H1 (cell line): ENCODE data around the gene PAQR4. TPM values are rescaled to one million over a fixed set of nuclear protein-coding genes. Genes with fewer than 3 reads are reported as not detected.
A peak's percentile ranks its signal among the peaks of the same experiment; 100 is the strongest.

Source experiments
- CHD2 ChIP-seq: IDR thresholded peaks from 2 replicates; pipeline ENCODE4 v1.6.1; 2012; ENCODE audit warnings: low read length, improper control_type of control experiment
- NRF1 ChIP-seq: IDR thresholded peaks from 2 replicates; pipeline ENCODE4 v1.6.1; 2011; ENCODE audit warnings: mild to moderate bottlenecking, low read depth, low read length, improper control_type of control experiment
- polyA plus RNA-seq, 7 experiments: library from polyadenylated mRNA; depleted of rRNA in 3 of 7; stranded (reverse) in 5 of 7; unstranded in 2 of 7; fragments of >200 nt in 5 of 7; fragments of 200-250 nt in 2 of 7; gene quantifications; 1 replicate in 5 of 7; 2 replicates in 1 of 7; 4 replicates in 1 of 7; pipeline versions ENCODE4 v1.2.1 to v1.2.3, GENCODE V29; 2011 to 2013; ENCODE audit warnings: missing spikeins in 2 of 7, mixed read lengths in 2 of 7
- total RNA-seq: library from RNA; stranded (reverse); fragmentation: NEBNext Ultra II Directional; extraction: Animal tissue kit (Norgen Biotek cat#: 25700); gene quantifications from 2 replicates; pipeline ENCODE4 v1.2.1, GENCODE V29; 2021
- TF ChIP-seq, protein P1 (sequence below): fragments of 300-600 bp; sonication (generic); IDR thresholded peaks from 2 replicates; pipeline ENCODE4 v1.7.1; 2012; ENCODE audit warnings: low read length, moderate library complexity, mild to moderate bottlenecking, inconsistent platforms; ENCODE audit not compliant: insufficient replicate concordance

The PAQR4 gene
- total and polyA plus RNA-seq, 2 of the 8 experiments (the other 6 are each of a cell fraction or from before 2014, with no cell fraction given) = 28.2 to 34.6 TPM

DNA sequence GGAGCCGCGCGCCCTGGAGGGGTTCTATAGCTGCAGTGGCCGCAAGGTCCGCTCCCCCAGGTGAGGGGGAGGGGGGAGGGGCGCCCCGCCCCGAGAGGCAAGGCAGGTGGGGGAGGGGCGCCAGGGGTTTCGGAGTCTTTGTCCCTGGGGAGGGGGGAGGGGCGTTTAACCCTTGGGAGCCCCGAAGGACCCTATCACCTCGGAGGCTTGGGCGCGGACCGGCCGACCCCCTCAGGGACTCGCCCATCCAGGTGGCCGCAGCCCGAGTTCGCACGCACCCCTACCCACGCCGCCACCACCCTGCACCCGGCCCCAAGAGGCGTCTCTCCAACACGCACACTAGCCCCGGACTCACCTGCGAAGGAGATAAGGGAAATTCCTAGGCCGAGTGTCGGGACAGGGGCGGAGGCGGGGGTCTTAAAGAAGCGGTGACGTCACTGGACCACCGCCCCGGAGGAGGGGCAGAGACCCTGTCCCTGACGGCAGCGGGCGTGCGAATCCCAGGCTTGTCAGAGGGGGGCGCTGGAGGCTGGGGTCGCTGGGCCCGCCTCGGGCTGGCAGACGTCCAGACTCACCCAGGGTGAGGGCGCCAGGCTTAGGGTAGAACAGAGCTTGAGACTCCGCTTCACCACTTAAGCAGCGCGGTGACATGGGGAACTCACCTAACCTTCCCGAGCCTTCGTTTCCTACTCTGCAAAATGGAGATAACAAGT lies 48.8 kb downstream of the PAQR4 start, which contains the start of gene CLDN6 (continued):
- TF ChIP-seq CHD2 = peak; percentile 39; the same call in 1 of the 2 replicates
- no peak; the same call in 1 of the 2 replicates for TF ChIP-seq NRF1
- TF ChIP-seq, protein P1, sequence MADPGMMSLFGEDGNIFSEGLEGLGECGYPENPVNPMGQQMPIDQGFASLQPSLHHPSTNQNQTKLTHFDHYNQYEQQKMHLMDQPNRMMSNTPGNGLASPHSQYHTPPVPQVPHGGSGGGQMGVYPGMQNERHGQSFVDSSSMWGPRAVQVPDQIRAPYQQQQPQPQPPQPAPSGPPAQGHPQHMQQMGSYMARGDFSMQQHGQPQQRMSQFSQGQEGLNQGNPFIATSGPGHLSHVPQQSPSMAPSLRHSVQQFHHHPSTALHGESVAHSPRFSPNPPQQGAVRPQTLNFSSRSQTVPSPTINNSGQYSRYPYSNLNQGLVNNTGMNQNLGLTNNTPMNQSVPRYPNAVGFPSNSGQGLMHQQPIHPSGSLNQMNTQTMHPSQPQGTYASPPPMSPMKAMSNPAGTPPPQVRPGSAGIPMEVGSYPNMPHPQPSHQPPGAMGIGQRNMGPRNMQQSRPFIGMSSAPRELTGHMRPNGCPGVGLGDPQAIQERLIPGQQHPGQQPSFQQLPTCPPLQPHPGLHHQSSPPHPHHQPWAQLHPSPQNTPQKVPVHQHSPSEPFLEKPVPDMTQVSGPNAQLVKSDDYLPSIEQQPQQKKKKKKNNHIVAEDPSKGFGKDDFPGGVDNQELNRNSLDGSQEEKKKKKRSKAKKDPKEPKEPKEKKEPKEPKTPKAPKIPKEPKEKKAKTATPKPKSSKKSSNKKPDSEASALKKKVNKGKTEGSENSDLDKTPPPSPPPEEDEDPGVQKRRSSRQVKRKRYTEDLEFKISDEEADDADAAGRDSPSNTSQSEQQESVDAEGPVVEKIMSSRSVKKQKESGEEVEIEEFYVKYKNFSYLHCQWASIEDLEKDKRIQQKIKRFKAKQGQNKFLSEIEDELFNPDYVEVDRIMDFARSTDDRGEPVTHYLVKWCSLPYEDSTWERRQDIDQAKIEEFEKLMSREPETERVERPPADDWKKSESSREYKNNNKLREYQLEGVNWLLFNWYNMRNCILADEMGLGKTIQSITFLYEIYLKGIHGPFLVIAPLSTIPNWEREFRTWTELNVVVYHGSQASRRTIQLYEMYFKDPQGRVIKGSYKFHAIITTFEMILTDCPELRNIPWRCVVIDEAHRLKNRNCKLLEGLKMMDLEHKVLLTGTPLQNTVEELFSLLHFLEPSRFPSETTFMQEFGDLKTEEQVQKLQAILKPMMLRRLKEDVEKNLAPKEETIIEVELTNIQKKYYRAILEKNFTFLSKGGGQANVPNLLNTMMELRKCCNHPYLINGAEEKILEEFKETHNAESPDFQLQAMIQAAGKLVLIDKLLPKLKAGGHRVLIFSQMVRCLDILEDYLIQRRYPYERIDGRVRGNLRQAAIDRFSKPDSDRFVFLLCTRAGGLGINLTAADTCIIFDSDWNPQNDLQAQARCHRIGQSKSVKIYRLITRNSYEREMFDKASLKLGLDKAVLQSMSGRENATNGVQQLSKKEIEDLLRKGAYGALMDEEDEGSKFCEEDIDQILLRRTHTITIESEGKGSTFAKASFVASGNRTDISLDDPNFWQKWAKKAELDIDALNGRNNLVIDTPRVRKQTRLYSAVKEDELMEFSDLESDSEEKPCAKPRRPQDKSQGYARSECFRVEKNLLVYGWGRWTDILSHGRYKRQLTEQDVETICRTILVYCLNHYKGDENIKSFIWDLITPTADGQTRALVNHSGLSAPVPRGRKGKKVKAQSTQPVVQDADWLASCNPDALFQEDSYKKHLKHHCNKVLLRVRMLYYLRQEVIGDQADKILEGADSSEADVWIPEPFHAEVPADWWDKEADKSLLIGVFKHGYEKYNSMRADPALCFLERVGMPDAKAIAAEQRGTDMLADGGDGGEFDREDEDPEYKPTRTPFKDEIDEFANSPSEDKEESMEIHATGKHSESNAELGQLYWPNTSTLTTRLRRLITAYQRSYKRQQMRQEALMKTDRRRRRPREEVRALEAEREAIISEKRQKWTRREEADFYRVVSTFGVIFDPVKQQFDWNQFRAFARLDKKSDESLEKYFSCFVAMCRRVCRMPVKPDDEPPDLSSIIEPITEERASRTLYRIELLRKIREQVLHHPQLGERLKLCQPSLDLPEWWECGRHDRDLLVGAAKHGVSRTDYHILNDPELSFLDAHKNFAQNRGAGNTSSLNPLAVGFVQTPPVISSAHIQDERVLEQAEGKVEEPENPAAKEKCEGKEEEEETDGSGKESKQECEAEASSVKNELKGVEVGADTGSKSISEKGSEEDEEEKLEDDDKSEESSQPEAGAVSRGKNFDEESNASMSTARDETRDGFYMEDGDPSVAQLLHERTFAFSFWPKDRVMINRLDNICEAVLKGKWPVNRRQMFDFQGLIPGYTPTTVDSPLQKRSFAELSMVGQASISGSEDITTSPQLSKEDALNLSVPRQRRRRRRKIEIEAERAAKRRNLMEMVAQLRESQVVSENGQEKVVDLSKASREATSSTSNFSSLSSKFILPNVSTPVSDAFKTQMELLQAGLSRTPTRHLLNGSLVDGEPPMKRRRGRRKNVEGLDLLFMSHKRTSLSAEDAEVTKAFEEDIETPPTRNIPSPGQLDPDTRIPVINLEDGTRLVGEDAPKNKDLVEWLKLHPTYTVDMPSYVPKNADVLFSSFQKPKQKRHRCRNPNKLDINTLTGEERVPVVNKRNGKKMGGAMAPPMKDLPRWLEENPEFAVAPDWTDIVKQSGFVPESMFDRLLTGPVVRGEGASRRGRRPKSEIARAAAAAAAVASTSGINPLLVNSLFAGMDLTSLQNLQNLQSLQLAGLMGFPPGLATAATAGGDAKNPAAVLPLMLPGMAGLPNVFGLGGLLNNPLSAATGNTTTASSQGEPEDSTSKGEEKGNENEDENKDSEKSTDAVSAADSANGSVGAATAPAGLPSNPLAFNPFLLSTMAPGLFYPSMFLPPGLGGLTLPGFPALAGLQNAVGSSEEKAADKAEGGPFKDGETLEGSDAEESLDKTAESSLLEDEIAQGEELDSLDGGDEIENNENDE = no peak
